Measurements from ENCODE around the gene NELFB. TPM values are rescaled to one million over a fixed set of nuclear protein-coding genes. Genes with fewer than 3 reads are reported as not detected.

Gene NELFB
- total RNA-seq, 1 experiment from 2014 or later, result 72.6 TPM

DNA sequence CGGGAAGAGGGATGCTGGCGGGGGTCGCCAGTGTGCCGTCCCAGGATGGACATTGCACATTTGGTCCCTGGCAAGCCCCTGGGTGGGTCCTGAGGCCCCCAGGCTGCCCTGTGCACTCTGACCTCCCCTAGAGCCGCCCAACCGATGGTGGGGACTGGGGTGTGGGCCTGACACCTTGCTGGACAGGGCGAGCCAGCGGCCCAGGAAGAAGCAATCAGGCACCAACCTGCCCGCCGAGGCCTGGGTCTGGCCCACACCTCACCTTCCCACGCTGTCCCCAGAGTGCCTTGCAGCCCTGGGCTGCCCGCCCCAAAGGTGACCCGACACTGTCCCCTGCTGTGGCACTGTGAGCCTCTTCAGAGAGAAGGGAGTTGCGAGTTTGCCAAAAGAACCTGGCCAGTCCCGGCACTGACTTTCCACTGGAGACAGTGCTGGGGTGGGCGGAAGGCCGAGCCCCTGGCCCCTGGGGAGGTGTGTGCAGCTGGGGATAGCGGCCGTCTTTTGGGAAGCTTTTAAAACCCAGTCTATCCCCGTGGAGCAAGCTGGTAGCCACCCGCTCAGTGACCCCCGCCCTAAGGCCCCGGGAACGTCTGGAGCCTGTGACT is 58.9 kb downstream of the NELFB start:
- H3K27ac ChIP-seq (ENCODE audit: low read depth, low read length, poor library complexity, severe bottlenecking), result no peak overlapping the region
- peaks cover 13% of the 10 kb centered on the region for H3K4me1 ChIP-seq (ENCODE audit: insufficient read depth, low read length, poor library complexity, severe bottlenecking)
- POLR2A ChIA-PET (ENCODE audit: low non-redundant PET), result no interaction called here
- no peaks in the 10 kb centered on the region for H3K9me3 ChIP-seq (ENCODE audit: low read depth, low read length, poor library complexity, severe bottlenecking)
- CTCF ChIA-PET, result no interaction called here
- DNase-seq (ENCODE audit: low spot score), result no peak
- no peaks in the 10 kb centered on the region for H3K27me3 ChIP-seq (replicated peaks; ENCODE audit: insufficient read depth, low read depth, low read length, poor library complexity)
- H3K36me3 ChIP-seq (ENCODE audit: insufficient read depth, low read length, poor library complexity, severe bottlenecking), result no peaks in the 10 kb centered on the region
- no TSS peak for BruUV-seq (replicated peaks)
- H3K4me3 ChIP-seq (ENCODE audit: low read depth, low read length, poor library complexity, severe bottlenecking), result no peak overlapping the region
- no peak for TF ChIP-seq EZH2 (IDR thresholded peaks at IDR 0.05; ENCODE audit: borderline replicate concordance, low read depth, low read length, poor library complexity, severe bottlenecking)
- no peak for TF ChIP-seq CTCF (conservative IDR thresholded peaks at IDR 0.05; ENCODE audit: low read depth, low read length)
- intact Hi-C loops (cut with micrococcal nuclease; ENCODE audit: unreplicated experiment), result no loop called here

DNA sequence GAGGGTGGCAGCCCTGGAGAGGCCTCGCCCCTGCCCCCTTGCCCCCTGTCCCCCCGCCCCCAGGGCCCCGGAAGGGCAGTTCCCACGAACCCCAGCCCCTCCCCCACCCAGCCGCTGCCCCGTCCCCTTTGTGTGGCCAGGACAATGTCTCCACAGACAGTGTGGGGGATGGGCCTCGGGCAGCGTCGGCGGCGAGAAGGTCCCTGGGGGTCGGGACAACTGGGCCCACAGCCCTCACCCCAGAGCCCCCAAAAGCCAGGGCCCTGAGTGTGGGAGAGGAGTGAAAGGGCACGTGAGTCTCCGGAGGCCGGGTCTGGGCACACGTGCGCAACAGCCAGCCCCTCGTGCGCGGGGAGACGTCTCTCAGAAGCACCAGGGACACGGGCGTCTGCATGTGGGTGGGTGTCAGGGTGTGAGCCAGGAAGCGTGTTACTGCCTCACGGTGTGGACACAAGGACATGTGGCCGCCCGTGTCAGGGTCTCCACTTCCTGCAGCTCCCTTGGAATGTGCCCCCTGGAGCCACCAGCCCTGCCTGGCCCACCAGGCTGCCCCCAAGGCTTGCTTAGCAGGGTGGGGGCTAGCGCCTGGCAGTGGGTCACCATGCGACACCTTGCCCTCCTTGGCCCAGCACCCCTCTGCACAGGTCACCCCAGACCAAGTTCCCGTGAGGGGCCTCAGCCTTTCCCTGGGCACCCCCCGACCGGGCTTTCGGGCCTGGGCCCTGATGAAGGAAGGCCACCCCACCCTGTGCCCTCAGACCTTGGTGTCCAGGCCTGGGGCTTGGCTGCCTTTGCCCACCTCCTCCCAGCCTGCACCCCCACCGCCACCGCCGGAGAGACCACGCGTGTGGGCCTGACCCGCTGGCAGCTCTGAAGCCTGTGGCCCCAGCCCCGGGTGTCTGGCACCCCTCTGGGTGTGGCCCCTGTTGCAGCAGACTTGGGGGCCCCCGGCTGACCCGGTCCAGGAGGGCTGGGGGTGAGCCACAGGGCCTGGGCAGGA is 59.7 kb downstream of the NELFB start:
- no peak for DNase-seq (ENCODE audit: low spot score)
- Histone ChIP-seq H3K27me3 (replicated peaks; ENCODE audit: insufficient read depth, low read depth, low read length, poor library complexity) (no peaks in the 10 kb centered on the region), H3K36me3 (ENCODE audit: insufficient read depth, low read length, poor library complexity, severe bottlenecking) (no peaks in the 10 kb centered on the region), H3K4me3 (ENCODE audit: low read depth, low read length, poor library complexity, severe bottlenecking) (no peak overlapping the region), H3K27ac (ENCODE audit: low read depth, low read length, poor library complexity, severe bottlenecking) (no peak overlapping the region), H3K4me1 (ENCODE audit: insufficient read depth, low read length, poor library complexity, severe bottlenecking) (peaks cover 13% of the 10 kb centered on the region), H3K9me3 (ENCODE audit: low read depth, low read length, poor library complexity, severe bottlenecking) (no peaks in the 10 kb centered on the region)
- no TSS peak for BruUV-seq (replicated peaks)
- intact Hi-C loops (cut with micrococcal nuclease; ENCODE audit: unreplicated experiment), result no loop called here
- TF ChIP-seq EZH2 (IDR thresholded peaks at IDR 0.05; ENCODE audit: borderline replicate concordance, low read depth, low read length, poor library complexity, severe bottlenecking) (no peak), CTCF (conservative IDR thresholded peaks at IDR 0.05; ENCODE audit: low read depth, low read length) (no peak)
- CTCF ChIA-PET, result no interaction called here
- POLR2A ChIA-PET (ENCODE audit: low non-redundant PET), result no interaction called here

- DNase-seq (ENCODE audit: low spot score), result no peak
- peaks cover 18% of the 10 kb centered on the region for H3K4me1 ChIP-seq (ENCODE audit: insufficient read depth, low read length, poor library complexity, severe bottlenecking)
- H3K9me3 ChIP-seq (ENCODE audit: low read depth, low read length, poor library complexity, severe bottlenecking), result no peaks in the 10 kb centered on the region
- no peaks in the 10 kb centered on the region for H3K36me3 ChIP-seq (ENCODE audit: insufficient read depth, low read length, poor library complexity, severe bottlenecking)
- no TSS peak for BruUV-seq (replicated peaks)
- intact Hi-C loops (cut with micrococcal nuclease; ENCODE audit: unreplicated experiment), result no loop called here
- POLR2A ChIA-PET (ENCODE audit: low non-redundant PET), result no interaction called here
- H3K4me3 ChIP-seq (ENCODE audit: low read depth, low read length, poor library complexity, severe bottlenecking), result peak overlapping the region; percentile 18
- CTCF ChIA-PET, result interaction anchor here (0.6 kb wide), 1 partner anchor 107 kb away, joined by 3 read pairs; the partner anchor contains the start of genes EXD3 and NOXA1
- H3K27ac ChIP-seq (ENCODE audit: low read depth, low read length, poor library complexity, severe bottlenecking), result no peak overlapping the region
- no peaks in the 10 kb centered on the region for H3K27me3 ChIP-seq (replicated peaks; ENCODE audit: insufficient read depth, low read depth, low read length, poor library complexity)
- no peak for TF ChIP-seq EZH2 (IDR thresholded peaks at IDR 0.05; ENCODE audit: borderline replicate concordance, low read depth, low read length, poor library complexity, severe bottlenecking)
- no peak for TF ChIP-seq CTCF (conservative IDR thresholded peaks at IDR 0.05; ENCODE audit: low read depth, low read length)
Observed at GRCh38 chr9:137315581-137316011, 60.5 kb downstream of the NELFB start.
